GM19240 (cell line): Measurements from ENCODE around the gene PRSS22.

Experiments
- DNase-seq: peaks from one replicate; pipeline ENCODE4 v3.0.0; 2011; ENCODE audit warnings: low spot score; ENCODE audit not compliant: insufficient read length

Gene PRSS22

GRCh38 chr16:2816751-2817339 is 41.1 kb downstream of the PRSS22 start, which contains the start of gene PRSS21:
Gene PRSS21, plus strand, starts transcription at chr16:2817237. Its CDS starts 32 bp downstream, at chr16:2817269.
- DNase-seq: no peak

GRCh38 chr16:2815299-2815771 is 42.6 kb downstream of the PRSS22 start:
- DNase-seq: no peak

- no peak for DNase-seq
Observed at GRCh38 chr16:2814551-2815298, 43.2 kb downstream of the PRSS22 start.

GRCh38 chr16:2813771-2814221 is 44.2 kb downstream of the PRSS22 start:
- no peak for DNase-seq

GRCh38 chr16:2811703-2812471 is 46.1 kb downstream of the PRSS22 start:
- no peak for DNase-seq

- DNase-seq: no peak
Observed at GRCh38 chr16:2810651-2811050, 47.3 kb downstream of the PRSS22 start.

GRCh38 chr16:2809149-2809760 is 48.7 kb downstream of the PRSS22 start:
- no peak for DNase-seq

- no peak for DNase-seq
Observed at GRCh38 chr16:2808181-2808580, 49.8 kb downstream of the PRSS22 start.

- DNase-seq: no peak
Observed at GRCh38 chr16:2806286-2806685, 51.7 kb downstream of the PRSS22 start.

GRCh38 chr16:2804728-2805127 is 53.2 kb downstream of the PRSS22 start:
- no peak for DNase-seq

- DNase-seq: no peak
Observed at GRCh38 chr16:2803545-2804195, 54.3 kb downstream of the PRSS22 start.
